H1 (cell line): ENCODE data around the gene PRRT1. TPM values are rescaled to one million over a fixed set of nuclear protein-coding genes. Genes with fewer than 3 reads are reported as not detected.

Experiments
- CBX5 ChIP-seq: fragments of 300-800, 300-1000 bp; sonication (generic); IDR thresholded peaks from 2 replicates; pipeline ENCODE4 v1.7.1; 2016; ENCODE audit warnings: antibody characterized with exemption, low read length, low read depth
- CHD1 ChIP-seq: IDR thresholded peaks from 2 replicates; pipeline ENCODE4 v1.6.1; 2012; ENCODE audit warnings: low read depth, low read length, improper control_type of control experiment
- EZH2 ChIP-seq: fragments of 200-600 bp; sonication (generic); IDR thresholded peaks from 2 replicates; pipeline ENCODE4 v1.7.1; 2012; ENCODE audit warnings: low read depth, mild to moderate bottlenecking, moderate library complexity, low read length, inconsistent platforms; ENCODE audit not compliant: severe bottlenecking
- GTF2F1 ChIP-seq: IDR thresholded peaks from 2 replicates; pipeline ENCODE4 v1.6.1; 2012; ENCODE audit warnings: low read depth, low read length, improper control_type of control experiment, borderline replicate concordance
- HDAC2 ChIP-seq, 2 experiments: fragments of 300-600 bp in 1 of 2; sonication (generic) in 1 of 2; IDR thresholded peaks; 2 replicates each; pipeline ENCODE4 v1.6.1; 2011 to 2012; ENCODE audit warnings: low read depth in 2 of 2, low read length in 2 of 2, mild to moderate bottlenecking in 2 of 2, moderate library complexity in 2 of 2, borderline replicate concordance in 1 of 2, inconsistent platforms in 1 of 2
- HDAC6 ChIP-seq: IDR thresholded peaks from one replicate; pipeline ENCODE4 v1.7.1; 2012; ENCODE audit warnings: low read depth, mild to moderate bottlenecking, inconsistent platforms, low read length, moderate library complexity
- JUN ChIP-seq: IDR thresholded peaks from 2 replicates; pipeline ENCODE4 v1.6.1; 2011; ENCODE audit warnings: low read depth, mild to moderate bottlenecking, improper control_type of control experiment, low read length
- KDM5A ChIP-seq: fragments of 200-600 bp; IDR thresholded peaks from 2 replicates; pipeline ENCODE4 v1.7.1; 2012; ENCODE audit warnings: mild to moderate bottlenecking, low read length, inconsistent platforms, mixed read lengths
- PHF8 ChIP-seq: fragments of 200-600 bp; sonication (generic); conservative IDR thresholded peaks from 2 replicates; pipeline ENCODE4 v1.7.1; 2012; ENCODE audit warnings: low read depth, mild to moderate bottlenecking, inconsistent platforms, low read length, moderate library complexity
- POLR2AphosphoS5 ChIP-seq: IDR thresholded peaks from 2 replicates; pipeline ENCODE4 v1.6.1; 2011; ENCODE audit warnings: low read depth, low read length
- RBBP5 ChIP-seq: IDR thresholded peaks from 2 replicates; pipeline ENCODE4 v1.7.1; 2012; ENCODE audit warnings: low read depth, mild to moderate bottlenecking, inconsistent platforms, low read length, moderate library complexity, borderline replicate concordance
- SIN3A ChIP-seq, 2 experiments: IDR thresholded peaks in 1 of 2; conservative IDR thresholded peaks in 1 of 2; 2 replicates each; pipeline ENCODE4 v1.6.1; 2011 to 2012; ENCODE audit warnings: low read length in 2 of 2, improper control_type of control experiment in 1 of 2, low read depth in 1 of 2, mild to moderate bottlenecking in 1 of 2
- SIX5 ChIP-seq: IDR thresholded peaks from 2 replicates; pipeline ENCODE4 v1.6.1; 2011; ENCODE audit warnings: mild to moderate bottlenecking, low read depth, low read length
- SP1 ChIP-seq: IDR thresholded peaks from 2 replicates; pipeline ENCODE4 v1.6.1; 2011; ENCODE audit warnings: low read depth, low read length
- TAF1 ChIP-seq: IDR thresholded peaks from 2 replicates; pipeline ENCODE4 v1.6.1; 2011; ENCODE audit warnings: mild to moderate bottlenecking, low read depth, low read length
- YY1 ChIP-seq: IDR thresholded peaks from 2 replicates; pipeline ENCODE4 v1.6.1; 2011; ENCODE audit warnings: low read depth, mild to moderate bottlenecking, low read length
- polyA plus RNA-seq, 7 experiments: library from polyadenylated mRNA; depleted of rRNA in 3 of 7; stranded (reverse) in 5 of 7; unstranded in 2 of 7; fragments of >200 nt in 5 of 7; fragments of 200-250 nt in 2 of 7; gene quantifications; 1 replicate in 5 of 7; 2 replicates in 1 of 7; 4 replicates in 1 of 7; pipeline versions ENCODE4 v1.2.1 to v1.2.3, GENCODE V29; 2011 to 2013; ENCODE audit warnings: missing spikeins in 2 of 7, mixed read lengths in 2 of 7
- total RNA-seq: library from RNA; stranded (reverse); fragmentation: NEBNext Ultra II Directional; extraction: Animal tissue kit (Norgen Biotek cat#: 25700); gene quantifications from 2 replicates; pipeline ENCODE4 v1.2.1, GENCODE V29; 2021
- TF ChIP-seq, protein P1 (sequence below): IDR thresholded peaks from 2 replicates; pipeline ENCODE4 v1.6.1; 2012; ENCODE audit warnings: inconsistent platforms
- TF ChIP-seq, protein P2 (sequence below), 3 experiments: IDR thresholded peaks; 1 replicate in 2 of 3; 2 replicates in 1 of 3; pipeline versions ENCODE4 v1.5.1 to v1.6.1; 2011; ENCODE audit warnings: low read length in 3 of 3, mild to moderate bottlenecking in 3 of 3, inconsistent platforms in 2 of 3, low read depth in 1 of 3, moderate library complexity in 1 of 3; ENCODE audit not compliant: insufficient read depth in 1 of 3; ENCODE audit errors: control extremely low read depth in 1 of 3

The PRRT1 gene
- total and polyA plus RNA-seq, 2 of the 8 experiments (the other 6 are each of a cell fraction or from before 2014, with no cell fraction given): 0.71 to 2.8 TPM

DNA sequence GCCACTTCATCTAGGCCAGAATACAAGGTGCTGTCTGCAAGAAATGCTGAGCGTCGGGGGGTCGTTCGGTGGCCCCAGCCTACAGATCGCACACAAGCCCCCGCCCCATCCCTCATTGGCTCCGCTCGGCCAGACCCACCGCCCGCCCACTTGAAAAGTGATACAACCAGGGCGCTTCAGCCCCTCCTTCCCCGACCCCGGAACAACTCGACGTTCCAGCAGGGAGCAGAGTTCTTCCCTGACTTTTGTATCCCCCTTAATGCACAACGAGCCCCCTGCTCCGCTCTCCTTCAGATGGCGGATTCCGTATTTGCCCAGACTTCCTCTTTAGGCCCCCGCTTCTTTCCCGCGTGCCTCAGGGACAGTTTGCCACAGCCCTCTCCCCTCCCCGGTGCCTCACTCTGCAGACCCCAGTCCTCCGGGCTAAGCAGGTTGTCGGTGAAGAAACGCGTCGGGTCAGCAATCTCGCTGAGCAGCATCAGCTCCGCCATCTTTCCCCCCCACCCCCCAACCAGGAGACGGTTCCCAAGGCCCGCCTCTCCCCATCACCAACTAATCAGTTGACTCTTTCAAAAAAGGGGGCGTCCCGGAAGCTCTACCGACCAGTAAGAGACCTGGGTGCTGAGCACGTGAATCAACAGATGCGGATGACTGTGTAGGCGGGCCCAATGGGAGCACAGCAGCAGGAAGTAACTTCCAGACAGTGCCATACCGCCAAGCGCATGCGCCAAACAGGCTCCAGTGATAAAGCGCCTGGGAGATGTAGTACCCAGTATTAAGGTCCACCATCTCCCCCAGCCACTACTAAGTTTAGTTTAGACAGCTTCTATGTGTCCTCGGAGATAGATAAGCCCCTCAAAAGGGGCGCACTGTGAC is 23.8 kb downstream of the PRRT1 start, which contains the start of gene ATF6B (continued):
- peak; percentile 69 for TF ChIP-seq TAF1
- no peak; the same call in 1 of the 2 replicates for TF ChIP-seq GTF2F1
- peak in 1 of 2 experiments; percentile 92; a peak in 1 of 4 replicates for TF ChIP-seq HDAC2 (IDR thresholded peaks at IDR 0.05; ENCODE audit: borderline replicate concordance in 1 of 2, low read depth in 2 of 2, low read length in 2 of 2)
- TF ChIP-seq, protein P1, sequence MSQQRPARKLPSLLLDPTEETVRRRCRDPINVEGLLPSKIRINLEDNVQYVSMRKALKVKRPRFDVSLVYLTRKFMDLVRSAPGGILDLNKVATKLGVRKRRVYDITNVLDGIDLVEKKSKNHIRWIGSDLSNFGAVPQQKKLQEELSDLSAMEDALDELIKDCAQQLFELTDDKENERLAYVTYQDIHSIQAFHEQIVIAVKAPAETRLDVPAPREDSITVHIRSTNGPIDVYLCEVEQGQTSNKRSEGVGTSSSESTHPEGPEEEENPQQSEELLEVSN: no peak
- TF ChIP-seq, protein P2, sequence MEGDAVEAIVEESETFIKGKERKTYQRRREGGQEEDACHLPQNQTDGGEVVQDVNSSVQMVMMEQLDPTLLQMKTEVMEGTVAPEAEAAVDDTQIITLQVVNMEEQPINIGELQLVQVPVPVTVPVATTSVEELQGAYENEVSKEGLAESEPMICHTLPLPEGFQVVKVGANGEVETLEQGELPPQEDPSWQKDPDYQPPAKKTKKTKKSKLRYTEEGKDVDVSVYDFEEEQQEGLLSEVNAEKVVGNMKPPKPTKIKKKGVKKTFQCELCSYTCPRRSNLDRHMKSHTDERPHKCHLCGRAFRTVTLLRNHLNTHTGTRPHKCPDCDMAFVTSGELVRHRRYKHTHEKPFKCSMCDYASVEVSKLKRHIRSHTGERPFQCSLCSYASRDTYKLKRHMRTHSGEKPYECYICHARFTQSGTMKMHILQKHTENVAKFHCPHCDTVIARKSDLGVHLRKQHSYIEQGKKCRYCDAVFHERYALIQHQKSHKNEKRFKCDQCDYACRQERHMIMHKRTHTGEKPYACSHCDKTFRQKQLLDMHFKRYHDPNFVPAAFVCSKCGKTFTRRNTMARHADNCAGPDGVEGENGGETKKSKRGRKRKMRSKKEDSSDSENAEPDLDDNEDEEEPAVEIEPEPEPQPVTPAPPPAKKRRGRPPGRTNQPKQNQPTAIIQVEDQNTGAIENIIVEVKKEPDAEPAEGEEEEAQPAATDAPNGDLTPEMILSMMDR (IDR thresholded peaks at IDR 0.05; ENCODE audit: control extremely low read depth in 1 of 3, insufficient read depth in 1 of 3, low read depth in 1 of 3, low read length in 3 of 3): no peak
- TF ChIP-seq EZH2: no peak
- no peak for TF ChIP-seq JUN
- TF ChIP-seq SIN3A (conservative IDR thresholded peaks at IDR 0.05 in 1 of 2, IDR thresholded peaks at IDR 0.05 in 1 of 2; ENCODE audit: low read depth in 1 of 2, low read length in 2 of 2): peak in 1 of 2 experiments; percentile 73; a peak in 2 of 4 replicates
- no peak for TF ChIP-seq CBX5
- no peak for TF ChIP-seq HDAC6
- TF ChIP-seq CHD1: 0 out of 2 replicates have a peak, but pooled peaks have one; percentile 42
- peak; percentile 87 for TF ChIP-seq KDM5A
- peak; percentile 19; the same call in 1 of the 2 replicates for TF ChIP-seq SIX5
- peak; percentile 86; the same call in 1 of the 2 replicates for TF ChIP-seq SP1
- peak; percentile 89 for TF ChIP-seq PHF8
- TF ChIP-seq YY1: peak; percentile 93
- TF ChIP-seq RBBP5: no peak
- TF ChIP-seq POLR2AphosphoS5: peak; percentile 76
